ENCODE results near the gene CCR6.

DNA sequence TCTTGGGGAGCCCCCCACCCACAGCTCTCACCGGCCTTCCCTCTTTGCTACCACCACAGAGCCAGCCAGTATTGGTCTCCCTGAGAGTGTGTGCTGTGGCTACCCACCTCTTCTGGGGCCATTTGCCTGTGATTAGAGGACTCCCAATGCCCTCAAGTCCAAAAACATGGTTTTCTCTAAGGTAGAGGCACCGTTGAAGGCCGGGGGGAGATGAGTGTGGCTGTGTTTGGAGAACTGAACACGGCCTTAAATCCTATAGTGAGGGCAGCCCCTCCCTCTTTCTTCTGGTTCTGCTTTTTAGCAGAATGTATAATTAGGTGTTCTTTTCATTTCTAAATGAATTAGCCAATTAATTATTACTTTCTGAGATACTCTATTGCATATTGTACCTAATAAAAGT, 2.5 kb downstream of the CCR6 start:
- no peak for TF ChIP-seq EZH2phosphoT487 (IDR thresholded peaks at IDR 0.05; ENCODE audit: insufficient read depth, low read depth)
- TF ChIP-seq EZH2 (IDR thresholded peaks at IDR 0.05; ENCODE audit: insufficient read depth, poor library complexity, severe bottlenecking), result no peak

Measured in GM23248 (cell line).